Activated T-helper 1 cell treated with anti-CD3 and anti-CD28 coated beads, Interleukin-12 subunit alpha, Interleukin-12 subunit beta, Interleukin-2, Interleukin-4 antibody, amounts not matched to agents 30 ng/mL and 10 ng/mL and 1 ng/mL, durations not matched to agents 14 hours and 24 hours and 36 hours (primary cell): ENCODE data around the gene HNRNPL. TPM values are rescaled to one million over a fixed set of nuclear protein-coding genes. Genes with fewer than 3 reads are reported as not detected.
A peak's percentile ranks its signal among the peaks of the same experiment; 100 is the strongest.
"Not testable (repeated sequence)": the region's sequence is repeated elsewhere in the genome, so short reads cannot be mapped to it uniquely, and the experiment has no call there.

Experiments
- DNase-seq: peaks from one replicate; pipeline ENCODE4 v3.0.0; 2021; ENCODE audit warnings: low spot score
- H3K27ac Mint-ChIP-seq: one replicate; pipeline ENCODE4 v1.8.0; 2021; ENCODE audit warnings: mild to moderate bottlenecking, mixed read lengths
- H3K27me3 Mint-ChIP-seq: one replicate; pipeline ENCODE4 v1.8.0; 2022; ENCODE audit warnings: mild to moderate bottlenecking, moderate library complexity, mixed read lengths; ENCODE audit not compliant: insufficient read depth
- H3K36me3 Mint-ChIP-seq: one replicate; pipeline ENCODE4 v1.8.0; 2021; ENCODE audit warnings: low read depth, mixed read lengths
- H3K4me1 Mint-ChIP-seq: one replicate; pipeline ENCODE4 v1.8.0; 2021; ENCODE audit warnings: low read depth, mixed read lengths
- H3K4me3 Mint-ChIP-seq: one replicate; pipeline ENCODE4 v1.8.0; 2021; ENCODE audit warnings: mild to moderate bottlenecking, moderate library complexity, mixed read lengths
- H3K9me3 Mint-ChIP-seq: one replicate; pipeline ENCODE4 v1.8.0; 2021; ENCODE audit warnings: mixed read lengths
- intact Hi-C: fragments of 100-400 bp; cut with micrococcal nuclease; formaldehyde crosslinking; loops from one replicate; pipeline ENCODE4 v1.15.1; 2024
- total RNA-seq: library from RNA; stranded (reverse); gene quantifications from 2 replicates; pipeline ENCODE4 v1.2.3, GENCODE V29; 2022

Gene HNRNPL
- total RNA-seq, 1 donor from 2014 or later = 659 TPM

- no peaks in the 10 kb centered on the region for H3K36me3 Mint-ChIP-seq
- H3K9me3 Mint-ChIP-seq = no peaks in the 10 kb centered on the region
- H3K4me1 Mint-ChIP-seq = peaks cover 5% of the 10 kb centered on the region
- H3K4me3 Mint-ChIP-seq = no peak overlapping the region
- peaks cover 4% of the 10 kb centered on the region for H3K27me3 Mint-ChIP-seq
- intact Hi-C loops = no loop called here
- H3K27ac Mint-ChIP-seq = no peak overlapping the region
- no peak for DNase-seq
Observed at GRCh38 chr19:38795549-38795948, 54.2 kb downstream of the HNRNPL start.

- no peaks in the 10 kb centered on the region for H3K36me3 Mint-ChIP-seq
- H3K9me3 Mint-ChIP-seq = no peaks in the 10 kb centered on the region
- H3K4me1 Mint-ChIP-seq = peaks cover 5% of the 10 kb centered on the region
- peaks cover 4% of the 10 kb centered on the region for H3K27me3 Mint-ChIP-seq
- no peak overlapping the region for H3K4me3 Mint-ChIP-seq
- no peak overlapping the region for H3K27ac Mint-ChIP-seq
- no peak for DNase-seq
- intact Hi-C loops = loop anchor here (5.0 kb wide), 1 partner anchor 39 kb away; the partner anchor contains the start of gene ECH1
Observed at GRCh38 chr19:38793671-38794070, 56.1 kb downstream of the HNRNPL start.

GRCh38 chr19:38793177-38793576 is 56.6 kb downstream of the HNRNPL start:
- Mint-ChIP-seq H3K27me3 (peaks cover 4% of the 10 kb centered on the region), H3K36me3 (no peaks in the 10 kb centered on the region), H3K9me3 (no peaks in the 10 kb centered on the region), H3K27ac (peak overlapping the region; percentile 16), H3K4me3 (no peak overlapping the region), H3K4me1 (peaks cover 5% of the 10 kb centered on the region)
- DNase-seq = no peak
- intact Hi-C loops = loop anchor here (5.0 kb wide), 1 partner anchor 39 kb away; the partner anchor contains the start of gene ECH1

- Mint-ChIP-seq H3K36me3 (no peaks in the 10 kb centered on the region), H3K27me3 (peaks cover 4% of the 10 kb centered on the region), H3K4me1 (peaks cover 5% of the 10 kb centered on the region), H3K9me3 (no peaks in the 10 kb centered on the region), H3K4me3 (no peak overlapping the region), H3K27ac (peak overlapping the region; percentile 16)
- intact Hi-C loops = loop anchor here (5.0 kb wide), 1 partner anchor 40 kb away; the partner anchor contains the start of gene ECH1
- no peak for DNase-seq
Observed at GRCh38 chr19:38792250-38793111, 57.3 kb downstream of the HNRNPL start.

GRCh38 chr19:38791451-38792064 is 58.2 kb downstream of the HNRNPL start:
- not testable (repeated sequence) for DNase-seq, H3K36me3 Mint-ChIP-seq, H3K27ac Mint-ChIP-seq, H3K4me3 Mint-ChIP-seq, H3K9me3 Mint-ChIP-seq, H3K27me3 Mint-ChIP-seq, H3K4me1 Mint-ChIP-seq
- intact Hi-C loops = loop anchor here (5.0 kb wide), 1 partner anchor 41 kb away; the partner anchor contains the start of gene ECH1

- not testable (repeated sequence) for H3K36me3 Mint-ChIP-seq, H3K4me1 Mint-ChIP-seq, H3K9me3 Mint-ChIP-seq, DNase-seq, H3K27ac Mint-ChIP-seq, H3K27me3 Mint-ChIP-seq, H3K4me3 Mint-ChIP-seq
- intact Hi-C loops = loop anchor here (5.0 kb wide), 1 partner anchor 42 kb away; the partner anchor contains the start of gene ECH1
Observed at GRCh38 chr19:38790507-38791403, 59.0 kb downstream of the HNRNPL start.

GRCh38 chr19:38788478-38789243 is 61.1 kb downstream of the HNRNPL start, which contains the start of gene LGALS7B:
LGALS7B (plus strand) TSS chr19:38789200; CDS start chr19:38789227, 27 bp downstream.
- Mint-ChIP-seq H3K27ac (no peak within 1 kb of the TSS), H3K4me3 (no peak within 1 kb of the TSS), H3K4me1 (peaks cover 5% of the 10 kb centered on the region), H3K9me3 (no peaks in the 10 kb centered on the region), H3K27me3 (no peaks in the 10 kb centered on the region), H3K36me3 (no peaks in the 10 kb centered on the region)
- intact Hi-C loops = no loop called here
- no peak for DNase-seq

- intact Hi-C loops = no loop called here
- Mint-ChIP-seq H3K27ac (no peak overlapping the region), H3K4me1 (no peaks in the 10 kb centered on the region), H3K36me3 (no peaks in the 10 kb centered on the region), H3K9me3 (no peaks in the 10 kb centered on the region), H3K27me3 (no peaks in the 10 kb centered on the region), H3K4me3 (no peak overlapping the region)
- no peak for DNase-seq
Observed at GRCh38 chr19:38786572-38787265, 63.1 kb downstream of the HNRNPL start.

Other genes starting within 250 kb of the HNRNPL start
- gene MAP4K1, start 232.0 kb downstream of the HNRNPL start, total RNA-seq = 159 and 182 TPM in 2 replicates
- gene EIF3K, start 230.8 kb downstream of the HNRNPL start, total RNA-seq = 309 and 326 TPM in 2 replicates
- gene ACTN4, start 202.3 kb downstream of the HNRNPL start, total RNA-seq = 281 and 287 TPM in 2 replicates
- 1.1 and 2.5 TPM in 2 replicates for gene CAPN12, start 105.5 kb downstream of the HNRNPL start, total RNA-seq
- not detected in 2 replicates for gene LGALS7, start 76.5 kb downstream of the HNRNPL start, total RNA-seq
- not detected in 2 replicates for gene LGALS7B, start 60.8 kb downstream of the HNRNPL start, total RNA-seq
- 1.1 and 1.3 TPM in 2 replicates for gene LGALS4, start 37.0 kb downstream of the HNRNPL start, total RNA-seq
- 125 and 132 TPM in 2 replicates for gene ECH1, start 18.2 kb downstream of the HNRNPL start, total RNA-seq
- 70.7 and 73.1 TPM in 2 replicates for gene RINL, start 28.3 kb upstream of the HNRNPL start, total RNA-seq
- gene SIRT2, start 49.6 kb upstream of the HNRNPL start, total RNA-seq = 28.3 and 28.7 TPM in 2 replicates
- 98.1 and 102 TPM in 2 replicates for gene NFKBIB, start 50.0 kb upstream of the HNRNPL start, total RNA-seq
- 0.67 and 0.88 TPM in 2 replicates for gene CCER2, start 62.2 kb upstream of the HNRNPL start, total RNA-seq
- gene SARS2, start 80.8 kb upstream of the HNRNPL start, total RNA-seq = 36.5 and 38.4 TPM in 2 replicates
- gene MRPS12, start 81.0 kb upstream of the HNRNPL start, total RNA-seq = 118 and 120 TPM in 2 replicates
- gene FBXO17, start 125.8 kb upstream of the HNRNPL start, total RNA-seq = 0.10 TPM in 1 of 2 replicates, not detected in the other
- 0.12 and 0.54 TPM in 2 replicates for gene FBXO27, start 182.6 kb upstream of the HNRNPL start, total RNA-seq
- gene ACP7, start 234.4 kb upstream of the HNRNPL start, total RNA-seq = 0.10 TPM in 1 of 2 replicates, not detected in the other